ENCODE data around the gene TNNI3. TPM values are rescaled to one million over a fixed set of nuclear protein-coding genes. Genes with fewer than 3 reads are reported as not detected.
"Not testable (repeated sequence)": the region's sequence is repeated elsewhere in the genome, so short reads cannot be mapped to it uniquely, and the experiment has no call there.

TNNI3 gene
- total RNA-seq, 1 donor from 2014 or later = not detected

- peak; percentile 35 for TF ChIP-seq CTCF (IDR thresholded peaks at IDR 0.05)
- ATAC-seq (ENCODE audit: low read depth) = peak; percentile 97
- peaks cover 49% of the 10 kb centered on the region for H3K27me3 Mint-ChIP-seq
- H3K36me3 Mint-ChIP-seq (ENCODE audit: low read depth) = no peaks in the 10 kb centered on the region
- no peaks in the 10 kb centered on the region for H3K9me3 Mint-ChIP-seq
- H3K4me3 Mint-ChIP-seq = no peak overlapping the region
- H3K27ac Mint-ChIP-seq = no peak overlapping the region
- intact Hi-C loops (cut with micrococcal nuclease) = loop anchor here (2.0 kb wide), 1 partner anchor 18 kb away; no protein-coding TSS in a partner anchor
- ChIA-PET CTCF (interaction anchor here (0.9 to 1.6 kb wide), 4 partner anchors 13 to 308 kb away, joined by 3 to 4 read pairs (median 3); no protein-coding TSS in a partner anchor), POLR2A (interaction anchor here (0.6 to 0.8 kb wide), 3 partner anchors 120 to 248 kb away, joined by 3 to 9 read pairs (median 5); partner anchors contain the start of genes HSPBP1 and UBE2S)
- H3K4me1 Mint-ChIP-seq = peaks cover 6% of the 10 kb centered on the region
- DNase-seq = peak; percentile 70
Observed at GRCh38 chr19:55160128-55160985, 2.8 kb upstream of the TNNI3 start.

DNA sequence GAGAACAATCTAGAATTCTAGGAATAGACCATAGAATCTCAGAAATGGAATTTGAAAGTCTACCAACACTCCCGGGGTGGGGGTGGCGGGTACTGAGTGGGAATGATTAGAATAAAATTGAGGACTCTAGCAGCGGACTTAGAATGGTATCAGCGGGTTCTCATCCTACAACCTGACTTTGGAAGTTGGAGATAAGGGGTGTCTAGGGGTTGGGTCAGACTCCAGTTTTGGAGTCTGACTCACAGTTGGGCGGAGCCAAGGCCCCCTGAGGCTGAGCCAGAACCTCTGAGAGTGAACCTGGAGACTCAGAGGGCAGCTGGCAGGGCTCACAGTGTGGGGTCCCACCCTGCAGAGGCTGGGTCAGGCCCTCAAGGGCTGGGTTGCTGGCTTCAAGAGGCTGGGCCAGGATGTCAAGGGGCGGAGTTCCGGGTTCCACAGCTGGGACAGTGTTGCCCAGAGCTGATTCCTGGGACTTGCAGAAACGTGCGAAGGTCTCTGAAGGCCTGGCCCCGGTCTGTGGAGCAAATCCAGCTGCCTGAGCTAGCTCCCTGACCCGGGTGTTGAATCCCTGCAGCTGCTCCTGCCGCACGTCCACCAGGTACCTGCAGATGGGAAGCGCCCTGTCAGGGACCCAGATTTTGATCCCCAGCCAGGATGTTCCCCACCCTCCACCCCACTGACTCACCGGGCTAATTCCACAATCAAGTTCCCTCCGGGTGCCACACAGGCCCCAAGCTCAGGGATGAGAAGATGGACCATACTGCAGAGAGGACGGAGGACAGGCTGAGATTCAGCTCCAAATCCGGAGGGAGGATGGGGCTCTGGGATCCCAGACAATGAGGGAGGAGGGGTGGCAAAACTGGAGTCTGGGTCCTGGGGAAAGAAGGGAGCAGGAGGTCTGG, 1.6 kb upstream of the TNNI3 start:
- Mint-ChIP-seq H3K27ac (no peak overlapping the region), H3K9me3 (no peaks in the 10 kb centered on the region), H3K4me1 (peaks cover 10% of the 10 kb centered on the region), H3K27me3 (peaks cover 50% of the 10 kb centered on the region), H3K4me3 (no peak overlapping the region), H3K36me3 (ENCODE audit: low read depth) (no peaks in the 10 kb centered on the region)
- intact Hi-C loops (cut with micrococcal nuclease) = no loop called here
- CTCF ChIA-PET = interaction anchor here (1.6 kb wide), 1 partner anchor 47 kb away, joined by 3 read pairs; no protein-coding TSS in a partner anchor
- TF ChIP-seq CTCF (IDR thresholded peaks at IDR 0.05) = no peak
- POLR2A ChIA-PET = no interaction called here
- ATAC-seq (ENCODE audit: low read depth) (no peak), DNase-seq (no peak)

- ATAC-seq (ENCODE audit: low read depth) (no peak), DNase-seq (no peak)
- Mint-ChIP-seq H3K36me3 (ENCODE audit: low read depth) (no peaks in the 10 kb centered on the region), H3K27ac (peak overlapping the region; percentile 53), H3K9me3 (no peaks in the 10 kb centered on the region), H3K4me3 (no peak overlapping the region), H3K4me1 (peaks cover 13% of the 10 kb centered on the region), H3K27me3 (peaks cover 46% of the 10 kb centered on the region)
- ChIA-PET POLR2A (no interaction called here), CTCF (no interaction called here)
- intact Hi-C loops (cut with micrococcal nuclease) = no loop called here
- TF ChIP-seq CTCF (IDR thresholded peaks at IDR 0.05) = no peak
Observed at GRCh38 chr19:55158423-55158822, 891 bp upstream of the TNNI3 start.

GRCh38 chr19:55156202-55157063, 1.1 kb downstream of the TNNI3 start:
- no peak for ATAC-seq (ENCODE audit: low read depth)
- POLR2A ChIA-PET = no interaction called here
- no peak for DNase-seq
- Mint-ChIP-seq H3K27me3 (peaks cover 41% of the 10 kb centered on the region), H3K27ac (no peak overlapping the region), H3K4me1 (peaks cover 15% of the 10 kb centered on the region), H3K4me3 (peak overlapping the region; percentile 20), H3K9me3 (peaks cover 3% of the 10 kb centered on the region), H3K36me3 (ENCODE audit: low read depth) (no peaks in the 10 kb centered on the region)
- TF ChIP-seq CTCF (IDR thresholded peaks at IDR 0.05) = no peak
- intact Hi-C loops (cut with micrococcal nuclease) = no loop called here
- CTCF ChIA-PET = no interaction called here

GRCh38 chr19:55155784-55156183, 1.7 kb downstream of the TNNI3 start:
- H3K4me3 Mint-ChIP-seq; H3K36me3 Mint-ChIP-seq (ENCODE audit: low read depth); ATAC-seq (ENCODE audit: low read depth); intact Hi-C loops (cut with micrococcal nuclease); POLR2A ChIA-PET; H3K27ac Mint-ChIP-seq; H3K9me3 Mint-ChIP-seq; DNase-seq; CTCF ChIA-PET: not testable (repeated sequence)
- peaks cover 41% of the 10 kb centered on the region for H3K27me3 Mint-ChIP-seq
- peaks cover 15% of the 10 kb centered on the region for H3K4me1 Mint-ChIP-seq
